Mesodermal cell (in vitro differentiated cells): ENCODE results near the gene MTCL3.

Source experiments
- H3K27ac ChIP-seq: 2 replicates; pipeline ENCODE4 v1.7.0; 2013; ENCODE audit warnings: mild to moderate bottlenecking, low read depth, low read length, moderate library complexity; ENCODE audit not compliant: severe bottlenecking
- H3K36me3 ChIP-seq: 2 replicates; pipeline ENCODE4 v1.7.1; 2013; ENCODE audit warnings: mild to moderate bottlenecking, low read length, moderate library complexity; ENCODE audit not compliant: control insufficient read depth, insufficient read depth
- H3K4me1 ChIP-seq: one replicate; pipeline ENCODE4 v1.7.1; 2013; ENCODE audit warnings: mild to moderate bottlenecking, low read length; ENCODE audit not compliant: insufficient read depth, control insufficient read depth, poor library complexity, severe bottlenecking
- H3K4me3 ChIP-seq: 2 replicates; pipeline ENCODE4 v1.7.0; 2013; ENCODE audit warnings: low read length, control low read depth, mild to moderate bottlenecking; ENCODE audit not compliant: insufficient read depth, poor library complexity, severe bottlenecking; ENCODE audit errors: extremely low read depth
- H3K9me3 ChIP-seq: 2 replicates; pipeline ENCODE4 v1.7.1; 2013; ENCODE audit warnings: mild to moderate bottlenecking, low read length, moderate library complexity; ENCODE audit not compliant: control insufficient read depth
- WGBS, 2 experiments: methylation state at CpG; one replicate each; pipeline ENCODE4 v1.1.5; 2013; ENCODE audit warnings: missing lambda C conversion rate in 2 of 2; ENCODE audit not compliant: insufficient coverage in 2 of 2; 5-methylcytosine and 5-hydroxymethylcytosine counted together

The MTCL3 gene

GRCh38 chr6:127486934-127487333, 32.2 kb downstream of the MTCL3 start:
- WGBS, 2 experiments, result 78 to 94% methylated on average over 1 to 2 of the region's 3 CpGs
- Histone ChIP-seq H3K4me1 (no peaks in the 10 kb centered on the region), H3K9me3 (no peaks in the 10 kb centered on the region), H3K4me3 (no peak overlapping the region), H3K36me3 (peaks cover 45% of the 10 kb centered on the region), H3K27ac (no peak overlapping the region)

DNA sequence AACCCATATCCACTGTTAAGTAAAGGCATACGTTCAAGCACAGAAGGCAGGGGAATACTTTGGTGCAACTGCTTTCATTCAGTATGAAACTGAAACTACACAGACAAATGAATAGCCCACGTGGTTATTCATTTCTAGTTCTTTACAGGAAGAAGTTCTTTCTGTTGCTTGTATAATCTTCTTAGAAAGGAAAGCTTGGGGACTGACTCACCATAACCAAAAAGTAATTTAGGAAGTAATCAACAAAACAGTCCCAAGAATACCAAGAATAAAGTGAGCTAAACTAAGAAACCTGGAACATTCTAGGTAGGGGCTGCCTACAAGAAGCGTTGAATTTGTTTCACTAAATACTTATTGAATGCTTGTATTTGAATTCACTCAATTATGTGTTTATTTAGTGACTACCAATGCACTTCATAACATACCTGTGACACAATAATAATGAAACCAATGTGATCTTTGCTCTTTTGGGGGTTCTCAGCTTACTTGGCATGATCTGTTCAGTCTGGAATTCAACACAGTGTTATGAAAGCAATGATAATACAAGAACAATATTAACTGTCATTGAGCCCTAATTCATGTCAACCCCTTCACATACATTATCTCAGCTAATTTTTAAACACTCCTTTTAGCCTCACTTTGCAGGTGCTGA, 34.8 kb downstream of the MTCL3 start:
- H3K36me3 ChIP-seq, result peaks cover 29% of the 10 kb centered on the region
- H3K27ac ChIP-seq, result no peak overlapping the region
- no peak overlapping the region for H3K4me3 ChIP-seq
- H3K4me1 ChIP-seq, result no peaks in the 10 kb centered on the region
- no peaks in the 10 kb centered on the region for H3K9me3 ChIP-seq
- WGBS, 2 experiments, result 100% methylated on average over 1 of the region's 3 CpGs; no CpG with 5 or more reads in 1 of the 2 experiments

GRCh38 chr6:127483399-127484055, 35.6 kb downstream of the MTCL3 start:
- no peak overlapping the region for H3K27ac ChIP-seq
- no CpG with 5 or more reads among the region's 5 CpGs for WGBS, 2 experiments
- no peaks in the 10 kb centered on the region for H3K4me1 ChIP-seq
- H3K36me3 ChIP-seq, result peaks cover 27% of the 10 kb centered on the region
- no peaks in the 10 kb centered on the region for H3K9me3 ChIP-seq
- H3K4me3 ChIP-seq, result no peak overlapping the region

DNA sequence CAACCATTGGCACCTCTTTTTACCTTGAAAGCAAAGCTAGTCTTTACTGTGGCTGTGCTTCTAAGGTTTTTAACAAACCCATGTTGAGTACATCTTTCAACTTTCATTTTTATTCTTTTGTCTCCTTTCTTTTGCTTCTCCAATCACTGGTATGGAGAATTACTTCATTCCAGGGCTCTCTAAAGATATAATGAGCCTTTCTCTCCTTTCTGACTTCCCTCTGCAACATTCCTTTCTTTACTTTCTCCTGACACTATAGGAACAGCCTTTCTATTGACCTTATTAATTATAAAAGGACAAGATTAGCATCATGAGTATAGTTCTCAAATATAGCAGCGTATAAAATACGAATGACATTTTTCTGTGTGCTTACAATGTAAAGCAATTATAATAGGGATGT, 36.8 kb downstream of the MTCL3 start:
- peaks cover 36% of the 10 kb centered on the region for H3K36me3 ChIP-seq
- no peak overlapping the region for H3K27ac ChIP-seq
- no peak overlapping the region for H3K4me3 ChIP-seq
- no peaks in the 10 kb centered on the region for H3K9me3 ChIP-seq
- whole genome bisulfite sequencing, 2 experiments, result no CpG with 5 or more reads among the region's 2 CpGs
- H3K4me1 ChIP-seq, result no peaks in the 10 kb centered on the region

GRCh38 chr6:127481628-127482027, 37.5 kb downstream of the MTCL3 start:
- Histone ChIP-seq H3K27ac (no peak overlapping the region), H3K36me3 (peaks cover 36% of the 10 kb centered on the region), H3K9me3 (no peaks in the 10 kb centered on the region), H3K4me1 (no peaks in the 10 kb centered on the region), H3K4me3 (no peak overlapping the region)
- WGBS, 2 experiments, result 80 to 90% methylated on average over 2 of the region's 4 CpGs

GRCh38 chr6:127481111-127481510, 38.0 kb downstream of the MTCL3 start:
- Histone ChIP-seq H3K9me3 (no peaks in the 10 kb centered on the region), H3K36me3 (peaks cover 39% of the 10 kb centered on the region)

DNA sequence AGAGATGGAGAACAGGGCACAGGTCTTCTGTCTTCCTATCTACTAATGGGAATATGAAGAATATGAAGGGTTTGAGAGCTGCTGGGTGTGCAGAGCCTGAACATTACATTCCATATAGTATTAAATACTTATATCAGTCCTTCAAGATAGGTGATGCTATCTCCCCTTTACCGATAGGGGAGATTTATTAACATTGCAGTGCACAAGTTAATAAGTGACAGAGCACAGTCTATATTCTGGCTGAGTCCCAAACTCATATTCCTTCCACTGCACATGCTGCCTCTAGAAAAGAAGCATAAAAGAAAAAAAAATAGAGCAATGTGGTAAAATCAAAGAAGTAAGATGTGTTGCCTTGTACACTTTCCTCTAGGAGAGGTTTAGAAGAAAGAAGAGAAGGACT, 41.5 kb downstream of the MTCL3 start:
- Histone ChIP-seq H3K9me3 (no peaks in the 10 kb centered on the region), H3K27ac (no peak overlapping the region), H3K4me1 (no peaks in the 10 kb centered on the region), H3K36me3 (peaks cover 56% of the 10 kb centered on the region), H3K4me3 (no peak overlapping the region)
- WGBS, 2 experiments, result no CpG with 5 or more reads among the region's 1 CpG

More at GRCh38 chr6:127481111-127481510, 38.0 kb downstream of the MTCL3 start:
- H3K4me3 ChIP-seq, result no peak overlapping the region
- H3K27ac ChIP-seq, result no peak overlapping the region
- H3K4me1 ChIP-seq, result no peaks in the 10 kb centered on the region
- WGBS, 2 experiments, result 89 to 100% methylated on average over 1 of the region's 2 CpGs

- peaks cover 66% of the 10 kb centered on the region for H3K36me3 ChIP-seq
- no peaks in the 10 kb centered on the region for H3K9me3 ChIP-seq
- no peaks in the 10 kb centered on the region for H3K4me1 ChIP-seq
- H3K27ac ChIP-seq, result no peak overlapping the region
- 95 to 97% methylated on average over 34 of the region's 34 CpGs for WGBS, 2 experiments
- H3K4me3 ChIP-seq, result no peak overlapping the region
These were observed 43.3 kb downstream of the MTCL3 start for GRCh38 chr6:127475823-127476176.

GRCh38 chr6:127475135-127475822, 43.9 kb downstream of the MTCL3 start:
- no peak overlapping the region for H3K27ac ChIP-seq
- H3K9me3 ChIP-seq, result no peaks in the 10 kb centered on the region
- 97% methylated on average over 87 of the region's 87 CpGs for WGBS, 2 experiments
- H3K36me3 ChIP-seq, result peaks cover 66% of the 10 kb centered on the region
- no peak overlapping the region for H3K4me3 ChIP-seq
- H3K4me1 ChIP-seq, result no peaks in the 10 kb centered on the region

- Histone ChIP-seq H3K36me3 (peaks cover 61% of the 10 kb centered on the region), H3K27ac (no peak overlapping the region), H3K4me3 (no peak overlapping the region), H3K9me3 (no peaks in the 10 kb centered on the region), H3K4me1 (no peaks in the 10 kb centered on the region)
- WGBS, 2 experiments, result 86 to 100% methylated on average over 1 to 2 of the region's 5 CpGs
These were observed 47.5 kb downstream of the MTCL3 start for GRCh38 chr6:127471379-127472255.
